Measurements from ENCODE around the gene FPR1.

- TF ChIP-seq CTCF (IDR thresholded peaks at IDR 0.05) (no peak), EP300 (IDR thresholded peaks at IDR 0.05) (no peak), POLR2A (IDR thresholded peaks at IDR 0.05) (peak in 1 of 4 donors; percentile 31), POLR2AphosphoS5 (IDR thresholded peaks at IDR 0.05) (peak in 1 of 2 donors; percentile 72)
Observed at GRCh38 chr19:51771376-51772130, 19.9 kb upstream of the FPR1 start.
